Measurements from ENCODE around the gene NPC1L1. TPM values are rescaled to one million over a fixed set of nuclear protein-coding genes. Genes with fewer than 3 reads are reported as not detected.
"Not testable (repeated sequence)": the region's sequence is repeated elsewhere in the genome, so short reads cannot be mapped to it uniquely, and the experiment has no call there.

NPC1L1 gene
- total and polyA plus RNA-seq, 7 donors, result 0.03 to 0.28 (median 0.17) TPM; not detected in 3

DNA sequence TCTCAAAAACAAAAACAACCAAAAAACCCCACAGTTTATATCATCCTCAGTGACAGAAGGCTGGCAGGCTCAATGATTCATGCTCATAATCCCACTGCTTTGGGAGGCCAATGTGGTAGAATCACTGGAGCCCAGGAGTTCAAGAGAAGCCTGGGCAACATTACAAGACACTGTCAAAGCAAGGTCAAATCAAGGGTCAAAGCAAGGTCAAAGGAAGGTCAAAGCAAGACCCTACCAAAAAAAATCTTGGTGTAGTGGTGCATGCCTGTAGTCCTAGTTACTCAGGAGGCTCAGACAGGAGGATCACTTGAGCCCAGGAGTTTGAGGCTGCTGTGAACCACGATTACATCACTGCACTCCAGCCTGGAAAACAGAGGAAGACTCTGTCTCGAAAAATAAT, 14.2 kb upstream of the NPC1L1 start:
- no peaks in the 10 kb centered on the region for H3K9me3 ChIP-seq
- no peaks in the 10 kb centered on the region for H3K4me1 ChIP-seq
- WGBS, 3 donors, result 74 to 78% (median 76%) methylated on average over 2 of the region's 2 CpGs
- no peak for DNase-seq
- no peak for ATAC-seq
- no peak overlapping the region for H3K4me3 ChIP-seq
- intact Hi-C loops (cut with DNase I), result loop anchor here in 1 of 2 donors (5.0 kb wide), 1 partner anchor 43 kb away; no protein-coding TSS in a partner anchor
- H3K27ac ChIP-seq, result no peak overlapping the region
- TF ChIP-seq, protein P1, sequence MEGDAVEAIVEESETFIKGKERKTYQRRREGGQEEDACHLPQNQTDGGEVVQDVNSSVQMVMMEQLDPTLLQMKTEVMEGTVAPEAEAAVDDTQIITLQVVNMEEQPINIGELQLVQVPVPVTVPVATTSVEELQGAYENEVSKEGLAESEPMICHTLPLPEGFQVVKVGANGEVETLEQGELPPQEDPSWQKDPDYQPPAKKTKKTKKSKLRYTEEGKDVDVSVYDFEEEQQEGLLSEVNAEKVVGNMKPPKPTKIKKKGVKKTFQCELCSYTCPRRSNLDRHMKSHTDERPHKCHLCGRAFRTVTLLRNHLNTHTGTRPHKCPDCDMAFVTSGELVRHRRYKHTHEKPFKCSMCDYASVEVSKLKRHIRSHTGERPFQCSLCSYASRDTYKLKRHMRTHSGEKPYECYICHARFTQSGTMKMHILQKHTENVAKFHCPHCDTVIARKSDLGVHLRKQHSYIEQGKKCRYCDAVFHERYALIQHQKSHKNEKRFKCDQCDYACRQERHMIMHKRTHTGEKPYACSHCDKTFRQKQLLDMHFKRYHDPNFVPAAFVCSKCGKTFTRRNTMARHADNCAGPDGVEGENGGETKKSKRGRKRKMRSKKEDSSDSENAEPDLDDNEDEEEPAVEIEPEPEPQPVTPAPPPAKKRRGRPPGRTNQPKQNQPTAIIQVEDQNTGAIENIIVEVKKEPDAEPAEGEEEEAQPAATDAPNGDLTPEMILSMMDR (IDR thresholded peaks at IDR 0.05), result no peak
- no peaks in the 10 kb centered on the region for H3K36me3 ChIP-seq (ENCODE audit: insufficient read depth in 1 of 2, low read depth in 1 of 2)
- no peaks in the 10 kb centered on the region for H3K27me3 ChIP-seq (ENCODE audit: insufficient read depth in 3 of 3, low read length in 2 of 3)

DNA sequence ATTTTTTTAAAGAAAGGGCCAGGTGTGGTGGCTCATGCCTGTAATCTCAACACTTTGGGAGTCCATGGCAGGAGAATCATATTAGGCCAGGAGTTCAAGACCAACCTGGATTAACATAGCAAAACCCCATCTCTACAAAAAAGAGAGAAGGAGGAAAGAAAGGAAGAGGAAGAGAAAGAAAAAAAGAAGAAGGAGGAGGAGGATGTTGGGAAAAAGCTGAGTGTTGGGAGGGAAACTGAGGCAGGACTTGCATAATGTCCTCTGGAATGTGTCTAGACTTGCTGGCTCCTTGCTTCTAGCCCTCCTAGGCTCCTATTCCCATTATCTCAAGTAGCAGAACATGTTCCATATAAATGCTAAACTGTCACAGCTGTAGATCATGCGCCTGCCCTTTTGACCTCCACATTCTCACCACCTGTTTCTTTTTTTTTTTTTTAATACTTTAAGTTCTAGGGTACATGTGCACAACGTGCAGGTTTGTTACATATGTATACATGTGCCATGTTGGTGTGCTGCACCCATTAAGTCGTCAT, 11.4 kb upstream of the NPC1L1 start:
- H3K36me3 ChIP-seq (ENCODE audit: insufficient read depth in 1 of 2, low read depth in 1 of 2); H3K27me3 ChIP-seq (ENCODE audit: insufficient read depth in 3 of 3, low read length in 2 of 3); ATAC-seq; intact Hi-C loops (cut with DNase I); DNase-seq; H3K9me3 ChIP-seq; H3K4me1 ChIP-seq; H3K4me3 ChIP-seq; H3K27ac ChIP-seq: not testable (repeated sequence)
- WGBS, 3 donors, result 66 to 92% (median 66%) methylated on average over 2 to 3 of the region's 3 CpGs

- DNase-seq, result no peak
- Histone ChIP-seq H3K36me3 (ENCODE audit: insufficient read depth in 1 of 2, low read depth in 1 of 2) (no peaks in the 10 kb centered on the region), H3K9me3 (no peaks in the 10 kb centered on the region), H3K27ac (no peak overlapping the region), H3K4me1 (no peaks in the 10 kb centered on the region), H3K27me3 (ENCODE audit: insufficient read depth in 3 of 3, low read length in 2 of 3) (peaks cover 0 to 2% (median 0%) of the 10 kb centered on the region in 3 donors), H3K4me3 (no peak overlapping the region)
- TF ChIP-seq, protein P1 (IDR thresholded peaks at IDR 0.05), result no peak
- no peak for ATAC-seq
- WGBS, 3 donors, result 67 to 71% (median 69%) methylated on average over 3 of the region's 3 CpGs
- intact Hi-C loops (cut with DNase I), result loop anchor here in 1 of 2 donors (10.0 kb wide), 1 partner anchor 205 kb away; no protein-coding TSS in a partner anchor
These were observed 8.3 kb upstream of the NPC1L1 start for GRCh38 chr7:44549457-44549856.

DNA sequence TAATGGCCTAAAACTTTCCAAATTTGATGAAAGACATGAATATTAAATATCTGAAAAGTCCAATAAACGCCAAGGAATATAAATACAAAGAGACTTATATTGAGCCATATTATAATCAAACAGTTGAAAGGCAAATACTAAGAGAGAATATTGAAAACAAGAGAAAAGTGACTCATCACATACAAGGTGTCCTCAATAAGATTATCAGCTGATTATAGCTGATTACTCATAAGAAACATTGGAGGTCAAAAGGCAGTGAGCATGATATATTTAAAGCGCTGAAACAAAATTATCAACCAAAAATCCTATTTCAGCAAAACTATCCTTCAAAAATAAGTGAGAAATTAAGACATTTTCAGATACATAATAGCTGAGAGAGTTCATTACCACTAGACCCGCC, 7.8 kb upstream of the NPC1L1 start:
- TF ChIP-seq, protein P1 (IDR thresholded peaks at IDR 0.05), result no peak
- Histone ChIP-seq H3K36me3 (ENCODE audit: insufficient read depth in 1 of 2, low read depth in 1 of 2) (no peaks in the 10 kb centered on the region), H3K9me3 (no peaks in the 10 kb centered on the region), H3K27ac (no peak overlapping the region), H3K4me1 (no peaks in the 10 kb centered on the region), H3K27me3 (ENCODE audit: insufficient read depth in 3 of 3, low read length in 2 of 3) (peaks cover 0 to 2% (median 0%) of the 10 kb centered on the region in 3 donors), H3K4me3 (no peak overlapping the region)
- WGBS, 3 donors, result 89 to 96% (median 93%) methylated on average over 3 of the region's 3 CpGs
- no peak for DNase-seq
- ATAC-seq, result no peak
- intact Hi-C loops (cut with DNase I), result loop anchor here in 1 of 2 donors (10.0 kb wide), 1 partner anchor 204 kb away; no protein-coding TSS in a partner anchor

DNA sequence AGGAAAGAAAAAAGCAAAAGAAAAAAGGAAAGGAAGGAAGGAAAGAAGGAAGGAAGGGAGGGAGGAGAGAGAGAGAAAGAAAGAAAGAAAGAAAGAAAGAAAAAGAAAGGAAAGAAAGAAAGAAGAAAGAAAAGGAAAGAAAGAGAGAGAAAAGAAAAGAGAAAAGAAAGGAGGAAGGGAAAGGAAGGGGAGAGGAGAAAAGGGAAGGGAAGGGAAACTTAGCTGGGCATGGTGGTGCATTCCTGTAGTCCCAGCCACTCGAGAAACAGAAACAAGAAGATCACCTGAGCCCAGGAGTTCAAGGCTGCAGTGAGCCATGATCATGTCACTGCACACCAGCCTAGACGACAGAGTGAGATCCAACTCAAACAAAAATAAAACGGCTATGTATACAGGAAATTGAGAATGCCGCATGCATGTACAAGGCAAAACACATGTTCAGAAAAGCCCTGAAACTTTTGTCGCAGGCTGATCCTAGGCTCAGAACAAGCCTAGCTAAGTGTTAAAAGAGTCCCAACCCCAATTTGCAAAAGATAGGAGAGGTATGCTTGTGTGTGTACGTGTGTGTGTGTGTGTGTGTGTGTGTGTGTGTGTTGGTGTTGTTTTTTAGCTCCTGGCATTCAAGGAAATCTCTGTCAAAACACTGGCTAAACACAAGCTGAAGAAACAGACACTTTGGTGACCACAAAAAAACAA, 6.6 kb upstream of the NPC1L1 start:
- Histone ChIP-seq H3K36me3 (ENCODE audit: insufficient read depth in 1 of 2, low read depth in 1 of 2) (no peaks in the 10 kb centered on the region), H3K4me3 (no peak overlapping the region), H3K9me3 (no peaks in the 10 kb centered on the region), H3K4me1 (no peaks in the 10 kb centered on the region), H3K27ac (no peak overlapping the region), H3K27me3 (ENCODE audit: insufficient read depth in 3 of 3, low read length in 2 of 3) (peaks cover 0 to 2% (median 0%) of the 10 kb centered on the region in 3 donors)
- ATAC-seq, result no peak
- intact Hi-C loops (cut with DNase I), result loop anchor here in 1 of 2 donors (10.0 kb wide), 1 partner anchor 203 kb away; no protein-coding TSS in a partner anchor
- DNase-seq, result no peak
- 45 to 47% (median 45%) methylated on average over 6 of the region's 6 CpGs for WGBS, 3 donors
- TF ChIP-seq, protein P1 (IDR thresholded peaks at IDR 0.05), result no peak
